ENCODE data around the gene SNRNP48.

Gene SNRNP48

DNA sequence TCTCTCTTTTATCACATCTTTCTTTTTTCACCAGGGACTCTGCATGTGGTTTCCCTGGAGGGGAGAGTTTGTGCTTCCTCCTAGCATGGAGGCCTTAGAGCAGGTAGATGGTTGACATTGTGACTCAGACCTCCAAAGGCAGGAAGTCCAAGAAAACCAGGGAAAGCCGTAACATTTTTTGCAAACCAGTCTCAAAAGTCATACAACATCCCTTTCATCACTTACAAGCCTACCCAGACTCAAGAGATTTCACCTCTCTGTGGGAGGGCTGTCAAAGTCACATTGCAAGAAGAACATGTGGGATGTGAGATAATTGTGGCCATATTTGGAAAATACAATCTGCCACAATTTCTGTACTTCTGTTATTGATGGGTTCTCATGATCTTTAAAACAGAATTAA lies 46.2 kb downstream of the SNRNP48 start:
- H3K4me3 ChIP-seq (ENCODE audit: low read length), result no peak overlapping the region
- no peak for TF ChIP-seq ZNF274 (IDR thresholded peaks at IDR 0.05; ENCODE audit: low read depth, low read length)

- TF ChIP-seq ZNF274 (IDR thresholded peaks at IDR 0.05; ENCODE audit: low read depth, low read length), result no peak
- H3K4me3 ChIP-seq (ENCODE audit: low read length), result no peak overlapping the region
These were observed 47.5 kb downstream of the SNRNP48 start for GRCh38 chr6:7637533-7637932.

GRCh38 chr6:7639427-7639826 lies 49.4 kb downstream of the SNRNP48 start:
- no peak for TF ChIP-seq ZNF274 (IDR thresholded peaks at IDR 0.05; ENCODE audit: low read depth, low read length)
- no peak overlapping the region for H3K4me3 ChIP-seq (ENCODE audit: low read length)

DNA sequence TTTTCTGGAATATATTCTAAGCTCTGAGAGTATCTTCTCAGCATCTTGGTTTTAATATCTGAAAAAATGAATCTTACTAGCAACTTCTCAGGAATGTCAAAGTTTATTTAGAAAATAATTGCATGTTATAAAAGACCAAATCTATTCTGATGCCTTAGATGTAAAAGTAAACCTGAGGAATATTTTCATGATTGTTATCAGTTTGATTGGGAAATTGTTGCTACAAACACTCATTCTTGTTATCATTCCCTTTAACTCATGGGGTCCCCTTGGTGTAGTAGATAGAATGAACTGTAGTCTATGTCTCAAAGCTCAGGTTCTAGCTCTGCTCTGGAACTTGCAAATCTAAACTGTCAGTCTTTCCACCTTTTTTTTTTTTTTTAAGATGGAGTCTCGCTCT lies 50.0 kb downstream of the SNRNP48 start:
- no peak for TF ChIP-seq ZNF274 (IDR thresholded peaks at IDR 0.05; ENCODE audit: low read depth, low read length)
- H3K4me3 ChIP-seq (ENCODE audit: low read length), result no peak overlapping the region

DNA sequence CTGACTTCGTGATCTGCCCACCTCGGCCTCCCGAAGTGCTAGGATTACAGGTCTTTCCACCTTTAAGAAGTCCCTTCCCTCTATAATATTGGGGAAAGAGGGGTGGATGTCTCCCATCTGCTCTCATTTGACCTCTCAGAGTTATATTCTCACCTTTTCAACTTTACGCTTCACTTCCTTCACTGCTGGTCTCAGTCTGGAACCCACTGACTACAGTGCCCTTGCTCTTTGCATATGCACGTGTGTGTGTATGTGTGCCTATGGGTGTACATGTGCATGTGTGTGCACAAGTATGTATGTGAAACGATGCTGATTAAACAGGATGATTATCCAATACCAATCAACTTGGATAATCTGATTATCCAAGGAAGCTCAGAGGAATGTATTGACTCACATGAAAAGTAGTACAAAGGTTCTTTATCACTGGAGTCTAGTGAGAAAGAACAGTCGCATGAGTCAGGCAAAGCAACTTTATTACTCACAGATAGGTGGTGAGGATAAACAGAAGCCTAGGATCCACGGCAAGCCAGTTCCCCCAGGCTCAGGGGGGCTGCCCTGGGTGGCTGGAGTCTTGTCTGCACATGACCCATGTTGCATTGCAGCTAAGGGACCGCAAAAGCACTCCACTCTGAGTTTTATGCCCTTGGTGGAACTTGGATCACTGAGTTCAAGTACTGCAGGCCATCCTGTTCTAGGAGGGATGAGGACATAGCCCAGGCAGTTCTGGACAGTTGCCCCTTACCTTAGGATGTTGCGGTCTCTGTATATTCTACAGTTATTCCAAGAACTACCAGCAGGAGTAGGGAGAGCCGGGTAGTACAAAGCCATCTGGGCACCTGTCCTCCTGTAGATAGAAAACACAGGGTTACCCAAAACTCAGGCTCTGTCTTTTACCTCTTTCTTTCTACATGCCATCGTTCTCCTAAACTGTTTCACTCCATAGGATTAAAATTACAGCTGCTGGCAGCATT lies 50.9 kb downstream of the SNRNP48 start:
- no peak overlapping the region for H3K4me3 ChIP-seq (ENCODE audit: low read length)
- TF ChIP-seq ZNF274 (IDR thresholded peaks at IDR 0.05; ENCODE audit: low read depth, low read length), result no peak

GRCh38 chr6:7642791-7643190 lies 52.8 kb downstream of the SNRNP48 start:
- H3K4me3 ChIP-seq (ENCODE audit: low read length), result no peak overlapping the region
- TF ChIP-seq ZNF274 (IDR thresholded peaks at IDR 0.05; ENCODE audit: low read depth, low read length), result no peak

DNA sequence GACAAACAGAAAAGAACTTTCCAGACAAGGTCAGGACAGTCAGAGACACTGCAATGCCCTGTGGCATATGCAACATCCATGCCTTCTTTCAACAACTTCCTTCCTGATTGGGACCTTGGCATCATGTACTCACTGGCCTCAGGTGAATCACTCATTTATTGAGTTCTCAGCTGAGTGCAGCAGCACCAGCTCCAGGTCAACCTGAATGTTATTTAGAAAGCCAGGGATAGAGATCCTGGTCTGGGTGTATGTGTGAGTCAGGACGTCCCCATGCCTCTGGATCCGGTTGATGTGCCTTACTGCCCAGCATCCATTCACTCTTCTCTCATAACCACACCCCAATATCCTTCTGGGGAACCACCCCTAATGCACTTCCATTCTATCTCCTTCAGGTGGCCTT lies 54.4 kb downstream of the SNRNP48 start:
- TF ChIP-seq ZNF274 (IDR thresholded peaks at IDR 0.05; ENCODE audit: low read depth, low read length), result no peak

DNA sequence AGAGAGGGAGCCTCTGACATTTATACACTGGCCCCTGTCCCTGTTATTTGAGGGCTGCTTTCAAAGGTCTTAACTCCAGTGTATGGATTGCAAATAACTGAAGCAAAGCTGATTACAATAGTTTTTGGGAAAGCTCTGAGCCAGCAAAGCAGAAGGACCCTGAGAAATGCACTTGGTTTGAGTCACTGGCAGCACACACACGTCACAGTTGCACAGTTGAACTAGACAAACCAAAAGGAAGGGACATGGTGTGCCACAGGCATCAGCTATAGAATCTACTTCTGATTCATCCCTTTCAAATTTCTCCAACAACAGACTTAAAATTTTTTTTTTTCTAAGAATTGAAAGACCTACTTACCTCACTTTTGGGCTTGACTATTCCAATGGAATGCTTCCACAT lies 56.4 kb downstream of the SNRNP48 start:
- H3K4me3 ChIP-seq (ENCODE audit: low read length), result no peak overlapping the region
- TF ChIP-seq ZNF274 (IDR thresholded peaks at IDR 0.05; ENCODE audit: low read depth, low read length), result no peak

More for the DNA sequence above, 54.4 kb downstream of the SNRNP48 start:
- H3K4me3 ChIP-seq (ENCODE audit: low read length), result no peak overlapping the region

GRCh38 chr6:7647504-7647903 lies 57.5 kb downstream of the SNRNP48 start:
- H3K4me3 ChIP-seq (ENCODE audit: low read length), result no peak overlapping the region
- TF ChIP-seq ZNF274 (IDR thresholded peaks at IDR 0.05; ENCODE audit: low read depth, low read length), result no peak

- no peak for TF ChIP-seq ZNF274 (IDR thresholded peaks at IDR 0.05; ENCODE audit: low read depth, low read length)
- H3K4me3 ChIP-seq (ENCODE audit: low read length), result no peak overlapping the region
These were observed 59.2 kb downstream of the SNRNP48 start for GRCh38 chr6:7649037-7649810.

DNA sequence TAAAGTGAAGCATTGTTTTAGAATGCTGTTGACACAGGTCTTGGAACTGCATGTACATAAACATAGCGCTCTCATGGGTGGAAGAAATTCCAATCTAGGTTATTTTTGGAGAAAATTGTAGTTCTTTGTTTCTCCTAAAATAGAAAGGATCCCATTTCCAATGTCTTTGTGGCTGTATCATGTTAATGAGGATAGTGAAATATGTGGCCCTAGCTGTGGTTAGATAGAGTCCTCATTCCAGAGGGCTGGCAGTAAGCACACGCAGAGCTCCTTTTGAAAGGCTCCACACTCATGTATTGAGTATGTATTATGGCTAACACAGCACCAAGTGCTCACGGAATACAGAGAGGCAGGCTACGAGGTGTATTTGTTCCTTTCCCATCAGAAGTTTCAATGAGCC lies 60.9 kb downstream of the SNRNP48 start:
- no peak overlapping the region for H3K4me3 ChIP-seq (ENCODE audit: low read length)
- TF ChIP-seq ZNF274 (IDR thresholded peaks at IDR 0.05; ENCODE audit: low read depth, low read length), result no peak

GRCh38 chr6:7652957-7653356 lies 63.0 kb downstream of the SNRNP48 start:
- no peak overlapping the region for H3K4me3 ChIP-seq (ENCODE audit: low read length)
- no peak for TF ChIP-seq ZNF274 (IDR thresholded peaks at IDR 0.05; ENCODE audit: low read depth, low read length)

DNA sequence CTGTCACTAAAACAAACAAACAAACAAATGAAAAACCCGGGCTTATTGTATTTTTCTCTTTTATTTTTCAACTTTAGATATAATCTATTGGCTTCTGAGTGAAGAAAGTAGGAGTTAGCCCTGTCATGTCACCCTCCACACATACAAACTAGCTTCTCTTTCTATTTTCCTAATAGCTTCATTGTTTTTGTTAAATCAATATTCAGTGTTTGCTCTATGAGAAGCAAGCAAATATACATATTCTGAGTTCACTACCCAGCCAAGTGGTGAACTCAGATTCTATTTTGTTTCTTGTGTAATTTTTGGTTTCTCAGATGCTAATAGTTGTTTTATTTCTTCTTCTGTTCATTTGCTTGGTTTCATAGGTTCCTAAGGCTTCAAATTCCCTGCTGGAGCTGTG lies 66.4 kb downstream of the SNRNP48 start:
- no peak for TF ChIP-seq ZNF274 (IDR thresholded peaks at IDR 0.05; ENCODE audit: low read depth, low read length)
- H3K4me3 ChIP-seq (ENCODE audit: low read length), result no peak overlapping the region

GRCh38 chr6:7658543-7658942 lies 68.5 kb downstream of the SNRNP48 start:
- no peak for TF ChIP-seq ZNF274 (IDR thresholded peaks at IDR 0.05; ENCODE audit: low read depth, low read length)
- H3K4me3 ChIP-seq (ENCODE audit: low read length), result no peak overlapping the region

GRCh38 chr6:7661364-7661763 lies 71.4 kb downstream of the SNRNP48 start:
- no peak for TF ChIP-seq ZNF274 (IDR thresholded peaks at IDR 0.05; ENCODE audit: low read depth, low read length)
- no peak overlapping the region for H3K4me3 ChIP-seq (ENCODE audit: low read length)

All from GM08714 (cell line).